ENCODE results near the gene MTARC2.
"Not testable (repeated sequence)": the region's sequence is repeated elsewhere in the genome, so short reads cannot be mapped to it uniquely, and the experiment has no call there.

Gene MTARC2

DNA sequence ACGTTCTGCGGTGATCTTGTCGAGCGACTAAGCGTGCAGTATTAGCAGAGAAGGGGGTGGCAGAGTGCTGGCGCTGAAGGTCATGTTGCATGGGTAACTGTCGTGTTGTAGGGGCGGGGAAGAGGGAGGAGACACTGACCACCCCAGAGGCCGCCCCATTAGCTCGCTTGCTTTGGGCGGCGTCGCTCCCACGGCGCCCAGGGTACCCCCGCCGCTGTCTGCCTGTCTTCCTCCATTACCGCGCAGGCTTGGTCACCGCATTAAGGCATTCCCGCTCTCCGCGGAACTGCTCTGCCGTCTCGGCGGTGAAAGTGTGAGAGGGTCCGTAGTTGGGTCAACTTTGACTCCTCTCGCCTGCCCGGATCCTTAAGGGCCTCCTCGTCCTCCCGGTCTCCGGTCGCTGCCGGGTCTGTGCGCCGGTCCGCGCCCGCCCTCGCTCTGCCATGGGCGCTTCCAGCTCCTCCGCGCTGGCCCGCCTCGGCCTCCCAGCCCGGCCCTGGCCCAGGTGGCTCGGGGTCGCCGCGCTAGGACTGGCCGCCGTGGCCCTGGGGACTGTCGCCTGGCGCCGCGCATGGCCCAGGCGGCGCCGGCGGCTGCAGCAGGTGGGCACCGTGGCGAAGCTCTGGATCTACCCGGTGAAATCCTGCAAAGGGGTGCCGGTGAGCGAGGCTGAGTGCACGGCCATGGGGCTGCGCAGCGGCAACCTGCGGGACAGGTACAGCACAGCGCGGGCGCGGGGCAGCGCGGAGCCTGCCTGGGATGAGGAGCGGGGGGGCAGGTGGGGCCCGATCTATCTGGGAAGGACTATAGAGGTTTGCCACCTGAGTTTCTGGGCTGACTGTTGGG, at the start of gene MTARC2:
Gene MTARC2 (plus strand): TSS at position 234 of the 846 bp plus-strand sequence. CDS start 210 bp downstream, at position 444.
- DNase-seq: peak; percentile 89

DNA sequence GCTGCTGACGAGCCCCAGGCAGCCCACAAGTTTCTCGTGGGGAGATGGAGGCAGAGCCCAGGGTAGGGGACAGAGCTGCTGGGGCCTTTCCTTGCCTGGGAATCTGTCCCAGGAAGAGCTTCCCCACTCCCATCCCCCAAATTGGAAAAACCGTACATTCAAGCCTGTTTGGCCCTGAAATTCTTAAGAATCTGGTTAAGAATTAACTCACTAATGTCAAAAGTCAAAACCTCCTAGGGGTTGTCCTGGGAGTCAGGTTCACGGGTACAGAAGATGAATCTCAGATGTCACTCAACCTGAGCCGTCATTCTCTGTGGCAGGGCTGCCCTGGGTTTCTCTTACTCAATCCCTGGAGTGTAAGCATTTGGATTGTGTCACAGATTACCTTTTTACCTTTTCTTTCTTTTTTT, 49.5 kb upstream of the MTARC2 start:
- DNase-seq: peak; percentile 26

DNA sequence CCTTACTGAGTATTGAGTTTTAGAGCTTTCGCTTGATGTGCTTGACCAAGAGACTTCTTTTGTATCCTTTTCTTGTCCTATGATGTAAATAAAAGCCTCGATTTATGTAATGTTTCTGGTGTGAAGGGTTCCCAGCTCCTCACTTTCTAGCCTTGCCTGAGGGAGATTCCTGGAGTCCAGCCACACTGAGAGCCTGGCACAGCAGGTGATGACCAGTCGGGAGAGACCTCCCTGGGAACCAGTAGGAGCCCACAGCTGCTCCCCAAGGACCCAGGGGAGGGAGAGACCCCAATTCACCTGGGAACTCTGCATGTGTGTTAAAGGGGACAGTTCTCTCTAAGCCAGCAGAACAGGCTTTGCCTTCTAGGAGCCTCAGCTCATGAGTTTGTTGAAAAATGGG, 49.1 kb upstream of the MTARC2 start:
- peak; percentile 55 for DNase-seq

DNA sequence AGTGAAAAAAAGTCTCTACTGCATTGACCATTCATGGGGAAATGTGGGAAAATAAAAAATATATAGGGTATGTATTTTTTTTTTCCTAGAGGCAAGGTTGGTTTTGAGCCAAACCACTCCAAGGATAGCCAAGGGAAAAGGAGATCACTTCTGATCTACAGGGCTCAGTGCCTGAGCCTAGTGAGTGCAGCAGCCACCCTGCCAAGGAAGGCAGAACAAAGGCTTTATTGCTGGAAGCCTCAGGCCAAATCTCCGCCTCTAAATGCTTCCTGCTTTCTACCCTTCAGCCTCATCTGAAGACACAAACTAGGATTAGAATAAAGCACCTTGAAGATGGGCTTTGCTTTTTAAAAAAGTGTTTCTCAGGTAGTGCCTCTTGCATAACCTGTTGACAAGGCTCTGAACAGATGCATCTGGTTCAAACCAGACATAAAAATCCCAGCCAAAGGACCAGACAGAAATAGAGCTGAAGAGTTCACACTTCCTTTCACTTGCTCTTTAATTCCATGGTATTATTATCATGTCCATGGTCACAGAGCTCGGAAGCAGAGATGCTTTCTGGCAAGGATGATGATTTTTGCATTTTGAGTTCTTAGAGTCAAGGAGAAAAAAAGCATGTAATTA, 47.5 kb upstream of the MTARC2 start:
- DNase-seq: peak; percentile 77

DNA sequence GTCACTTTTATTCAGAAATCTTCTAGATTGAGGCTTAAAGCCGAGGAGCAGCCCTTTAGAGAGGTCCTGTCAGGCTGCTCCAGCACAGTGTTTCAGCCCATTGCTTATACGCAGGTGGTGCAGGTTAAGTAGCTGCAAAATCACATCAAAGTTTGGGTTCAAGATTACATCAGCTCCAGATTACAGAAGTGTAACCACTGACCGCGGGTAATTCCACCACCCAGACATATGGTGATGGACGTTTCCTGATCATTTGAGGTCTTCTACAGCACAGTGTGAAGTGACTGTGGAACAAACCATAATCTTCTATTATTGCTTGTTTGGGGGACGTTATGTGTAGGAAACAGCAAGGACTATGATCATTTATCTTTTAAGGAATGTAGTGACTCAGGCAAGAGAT, 46.1 kb upstream of the MTARC2 start:
- no peak for DNase-seq

DNA sequence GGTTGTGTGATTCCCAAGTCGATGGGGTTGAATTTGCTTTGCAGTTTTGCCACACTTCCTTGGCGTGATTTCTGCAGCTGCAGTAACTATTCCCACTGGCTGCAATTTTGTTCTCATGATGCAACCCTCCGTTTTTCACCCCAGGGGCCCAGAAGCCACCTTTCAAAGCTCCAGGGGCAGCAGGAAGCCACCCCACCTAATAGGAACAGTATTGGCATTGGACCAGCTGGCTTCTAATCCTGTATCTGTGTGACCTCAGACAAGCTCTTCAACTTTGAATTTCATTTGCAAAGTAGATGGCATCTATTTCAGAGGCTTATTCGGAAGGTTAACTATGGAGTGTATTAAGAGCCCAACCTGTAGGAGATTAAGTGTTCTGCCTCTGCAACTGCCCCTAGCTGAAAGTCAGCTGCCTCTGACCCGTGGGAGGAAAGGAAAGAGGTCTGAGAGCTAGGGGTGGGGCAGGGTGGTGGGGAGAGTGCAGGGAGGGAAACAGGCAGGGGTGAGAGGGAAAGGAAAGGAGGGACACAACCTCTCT, 45.3 kb upstream of the MTARC2 start:
- DNase-seq: peak; percentile 30

DNA sequence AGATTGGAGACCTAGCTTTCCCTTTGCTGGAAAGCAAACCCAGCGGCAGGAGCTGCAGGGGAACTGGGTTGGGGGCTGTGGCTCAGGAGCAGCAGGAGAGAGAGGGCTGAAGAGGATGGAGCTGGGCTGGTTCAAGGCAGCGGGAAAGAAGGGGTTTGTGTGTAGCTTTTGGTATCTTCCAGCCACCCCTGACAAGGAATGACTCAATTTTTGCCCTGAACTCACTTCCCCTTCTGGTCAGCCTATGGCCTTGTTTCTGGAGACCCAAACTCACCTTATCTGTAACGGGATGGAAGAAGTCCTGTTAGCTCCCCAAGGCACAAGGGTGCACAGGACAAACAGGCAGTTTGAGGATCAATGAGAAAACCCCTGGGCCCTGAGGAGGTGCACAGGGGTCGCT, 44.8 kb upstream of the MTARC2 start:
- DNase-seq: no peak

DNA sequence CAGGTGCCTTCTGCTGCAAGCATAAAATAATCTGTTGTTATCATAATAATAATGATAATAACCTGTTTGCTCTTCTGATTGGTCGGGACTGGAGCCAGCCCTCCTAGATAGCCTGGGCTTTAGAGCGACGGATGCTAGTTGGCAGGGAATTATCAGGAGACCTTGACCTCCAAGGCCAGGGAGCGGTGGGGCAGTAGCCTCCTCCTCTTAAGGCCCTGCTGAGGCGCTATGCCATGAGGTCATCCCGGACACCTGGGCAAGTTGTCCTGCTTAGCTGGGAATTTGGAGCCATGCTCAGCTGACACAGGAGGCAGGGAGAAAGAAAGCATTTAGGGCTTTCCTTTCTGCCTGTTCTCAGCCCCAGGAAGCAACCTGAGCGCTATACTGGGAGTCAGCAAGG, 42.3 kb upstream of the MTARC2 start:
- DNase-seq: peak; percentile 41

DNA sequence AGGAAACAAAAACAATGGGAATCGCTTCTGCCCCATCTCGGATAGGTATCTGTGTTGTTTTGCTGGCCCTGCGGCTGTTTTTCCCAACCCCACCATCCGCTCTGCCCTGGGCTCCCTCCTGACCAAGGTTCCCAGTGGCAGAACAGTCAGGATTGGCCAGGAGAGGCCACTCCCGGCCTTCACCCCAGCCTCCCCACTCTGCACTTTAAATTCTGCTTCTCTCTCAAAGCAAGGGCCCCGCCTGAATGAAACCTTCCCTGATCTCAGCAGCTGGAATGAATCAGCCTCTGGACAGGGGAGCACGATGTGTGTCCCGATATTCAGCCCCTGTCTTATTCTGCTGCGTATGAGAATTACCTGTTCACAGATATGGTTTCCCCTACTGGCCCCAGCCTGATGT, 41.6 kb upstream of the MTARC2 start:
- DNase-seq: no peak

DNA sequence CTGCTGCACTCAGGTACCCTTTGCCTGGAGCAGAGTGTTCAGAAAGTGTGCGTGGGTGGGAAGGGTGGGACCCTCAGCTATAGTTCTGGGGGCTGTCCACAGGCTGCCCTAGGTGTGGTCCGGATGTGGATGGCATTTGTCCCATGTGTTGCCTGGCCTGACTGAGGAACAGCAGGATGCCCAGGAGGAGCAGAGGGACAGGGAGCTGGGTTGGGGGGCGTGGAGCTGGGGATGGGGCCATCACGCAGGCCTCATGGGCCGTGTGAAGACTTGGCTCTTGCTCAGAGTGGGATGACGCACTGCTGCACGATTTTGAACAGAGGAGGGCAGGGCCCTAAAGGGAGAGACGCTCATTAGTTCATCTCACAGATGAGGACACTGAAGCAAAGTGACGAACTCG, 41.0 kb upstream of the MTARC2 start:
- peak; percentile 43 for DNase-seq

DNA sequence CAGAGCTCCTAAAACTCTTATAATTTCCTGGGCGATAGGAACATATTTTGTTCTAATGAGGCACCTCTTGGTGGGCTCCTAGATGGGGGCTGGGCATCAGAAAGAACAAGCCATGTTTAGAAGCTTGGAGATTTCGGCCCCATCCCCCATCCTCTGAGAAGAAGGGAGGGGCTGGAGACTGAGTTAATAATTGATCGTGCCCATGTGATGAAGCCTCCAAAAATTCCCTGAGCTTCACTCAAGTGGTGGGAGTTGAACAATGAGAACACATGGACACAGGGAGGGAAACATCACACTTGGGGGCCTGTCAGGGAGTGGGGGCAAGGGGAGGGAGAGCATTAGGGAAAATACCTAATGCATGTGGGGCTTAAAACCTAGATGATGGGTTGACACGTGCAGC, 39.9 kb upstream of the MTARC2 start:
- no peak for DNase-seq

DNA sequence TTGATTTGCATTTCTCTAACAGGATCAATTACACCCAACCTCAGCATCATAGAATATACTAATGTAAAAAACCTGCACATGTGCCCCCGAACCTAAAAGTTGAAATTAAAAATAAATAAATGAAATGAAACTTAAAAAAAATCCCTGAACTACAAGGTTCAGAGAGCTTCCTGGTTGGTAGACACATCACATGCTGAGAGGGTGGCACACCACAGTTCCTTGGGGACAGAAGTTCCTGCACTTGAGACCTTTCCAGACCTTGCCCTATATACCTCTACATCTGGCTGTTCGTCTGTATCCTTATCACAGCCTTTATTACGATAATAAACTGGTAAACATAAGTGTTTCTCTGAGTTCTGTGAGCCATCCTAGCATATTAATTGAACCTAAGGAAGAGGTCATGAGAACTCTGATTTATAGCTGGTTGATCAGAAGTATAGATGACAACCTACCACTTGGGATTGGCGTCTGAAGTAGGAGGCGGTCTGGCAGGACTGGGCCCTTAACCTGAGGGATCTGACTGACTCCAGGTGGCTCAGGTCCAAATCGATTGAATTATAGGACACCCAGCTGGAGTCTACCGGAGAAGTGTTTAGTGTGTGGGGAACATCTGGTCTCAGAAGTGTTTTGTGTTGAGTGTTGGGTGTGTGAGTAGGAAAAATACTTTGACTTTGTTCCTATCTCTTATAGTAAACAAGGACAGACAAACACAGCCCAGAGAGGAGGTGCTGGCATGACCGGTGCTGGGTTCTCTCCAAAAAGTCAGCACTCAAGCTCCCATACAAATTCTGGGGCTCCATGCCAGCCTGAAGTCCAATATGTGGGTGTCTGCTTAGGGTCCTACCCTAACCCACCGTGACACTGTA, 39.0 kb upstream of the MTARC2 start:
- no peak for DNase-seq

DNA sequence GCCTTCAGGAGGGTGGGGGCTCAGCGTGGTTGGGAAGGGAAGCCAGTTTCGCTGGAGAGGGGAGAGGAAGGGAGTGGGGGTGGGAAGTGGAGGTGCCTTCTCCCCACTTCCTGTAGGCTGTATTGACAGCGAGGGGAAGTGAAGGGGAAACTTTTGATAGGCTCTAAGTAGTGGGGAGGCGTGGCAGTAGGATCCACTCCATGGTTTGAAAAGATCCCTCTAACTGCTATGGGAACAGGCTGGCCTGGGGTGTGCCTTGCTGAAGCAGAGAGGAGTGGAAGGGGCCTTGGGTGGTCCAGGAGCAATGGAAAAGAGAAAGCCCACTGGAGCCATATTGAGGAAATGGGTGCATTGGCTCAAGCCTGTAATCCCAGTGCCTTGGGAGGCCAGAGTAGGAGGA, 37.8 kb upstream of the MTARC2 start:
- DNase-seq: peak; percentile 16

DNA sequence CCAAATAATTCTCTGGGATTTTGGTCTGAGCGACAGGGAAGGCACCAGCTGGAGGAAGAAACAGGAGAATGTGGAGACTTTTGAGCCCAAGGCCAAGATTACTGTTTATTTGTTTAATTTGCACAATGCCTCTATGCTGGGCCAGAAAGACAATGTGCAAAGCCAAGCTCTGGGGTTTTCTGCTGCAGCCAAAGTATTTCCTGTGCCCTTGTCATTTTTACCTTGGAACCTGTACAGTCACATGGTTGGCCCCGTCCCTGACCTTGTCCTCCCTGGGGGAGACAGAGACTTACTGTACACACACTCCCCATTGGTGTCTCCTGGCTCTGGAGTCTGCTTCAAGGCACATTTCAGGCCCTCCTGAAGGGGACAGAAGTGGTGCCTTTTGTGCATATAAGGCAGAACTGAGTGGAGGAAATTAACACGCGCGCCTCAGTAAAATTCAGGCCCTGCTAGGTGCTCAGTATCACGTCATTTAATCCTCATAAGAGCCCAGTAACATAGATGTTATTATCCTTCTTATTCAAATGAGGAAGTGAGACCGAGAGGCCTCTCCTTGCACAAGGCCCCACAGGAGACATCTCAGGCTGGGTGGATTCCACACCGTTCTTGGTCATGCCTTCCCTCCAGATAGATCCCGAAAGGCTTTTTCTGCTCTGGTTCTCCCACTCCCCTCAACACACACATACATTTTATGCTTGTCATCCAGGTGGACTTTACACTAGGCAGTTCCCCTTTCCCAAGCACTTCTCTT, 36.9 kb upstream of the MTARC2 start:
- peak; percentile 36 for DNase-seq

DNA sequence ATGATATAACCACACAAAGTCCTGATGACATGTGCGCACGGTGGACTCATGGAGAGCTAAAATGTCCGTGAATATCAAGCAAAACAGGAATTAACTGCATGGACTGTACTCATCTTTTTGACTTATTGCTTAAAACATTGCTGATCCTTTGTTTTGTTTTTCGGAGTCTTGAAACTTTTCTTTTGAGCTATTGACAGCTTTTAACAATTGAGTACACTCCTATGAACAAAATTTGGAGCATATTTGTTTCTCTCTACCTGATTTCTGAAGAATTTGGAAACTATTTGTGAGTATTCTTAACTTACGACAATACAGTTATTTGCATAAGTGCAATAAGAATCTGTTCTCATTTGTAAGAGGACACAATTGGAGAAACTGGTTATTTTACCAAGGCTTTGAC, 32.1 kb upstream of the MTARC2 start:
- DNase-seq: not testable (repeated sequence)

DNA sequence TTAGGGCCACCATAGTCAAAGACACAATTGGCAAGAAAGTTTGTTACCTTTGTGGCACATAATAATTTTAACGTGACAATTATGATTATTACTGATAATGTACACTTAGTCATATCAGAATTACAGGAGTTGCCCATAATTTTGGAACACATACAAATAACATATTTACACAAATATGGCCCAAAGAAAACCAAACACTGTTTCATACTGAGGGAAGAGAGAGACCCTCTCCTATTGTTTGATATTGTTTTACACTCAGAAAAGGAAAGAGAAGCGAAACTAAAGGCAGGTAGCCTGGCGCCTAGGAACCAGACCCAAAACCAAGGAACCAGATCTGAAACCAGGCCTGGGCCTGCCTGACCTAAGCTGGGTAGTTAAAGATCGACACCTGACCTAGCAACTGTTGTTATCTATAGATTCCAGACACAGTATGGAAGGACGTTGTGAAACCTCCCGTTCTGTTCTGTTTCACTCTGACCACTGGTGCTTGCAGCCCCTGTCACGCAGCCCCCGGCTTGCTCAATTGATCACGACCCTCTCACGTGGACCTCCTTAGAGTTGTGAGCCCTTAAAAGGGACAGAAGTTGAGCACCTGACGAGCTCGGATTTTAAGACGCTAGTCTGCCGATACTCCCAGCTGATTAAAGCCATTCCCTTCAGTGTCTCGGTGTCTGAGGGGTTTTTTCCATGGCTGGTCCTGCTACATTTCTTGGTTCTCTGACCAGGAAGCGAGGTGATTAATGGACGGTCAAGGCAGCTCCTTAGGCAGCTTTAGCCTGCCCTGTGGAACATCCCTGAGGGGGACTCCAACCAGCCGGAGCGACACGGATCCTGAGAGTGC, 30.1 kb upstream of the MTARC2 start:
- DNase-seq: no peak

DNA sequence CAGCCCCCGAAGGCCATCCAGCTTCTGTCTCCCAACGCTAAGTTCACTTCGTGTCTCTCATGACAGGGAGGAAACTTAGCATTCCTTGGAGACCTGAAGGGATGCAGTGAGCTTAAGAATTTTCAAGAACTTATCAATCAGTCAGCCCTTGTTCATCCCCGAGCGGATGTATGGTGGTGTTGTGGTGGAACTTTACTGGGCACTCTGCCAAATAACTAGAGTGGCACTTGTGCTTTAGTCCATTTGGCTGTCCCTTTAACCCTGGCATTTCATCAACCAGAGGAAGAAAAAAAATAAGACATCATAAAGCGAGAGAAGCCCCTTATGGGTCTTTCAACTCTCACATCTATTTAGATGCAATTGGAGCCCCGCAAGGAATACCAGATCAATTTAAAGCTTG, 26.9 kb upstream of the MTARC2 start:
- not testable (repeated sequence) for DNase-seq

DNA sequence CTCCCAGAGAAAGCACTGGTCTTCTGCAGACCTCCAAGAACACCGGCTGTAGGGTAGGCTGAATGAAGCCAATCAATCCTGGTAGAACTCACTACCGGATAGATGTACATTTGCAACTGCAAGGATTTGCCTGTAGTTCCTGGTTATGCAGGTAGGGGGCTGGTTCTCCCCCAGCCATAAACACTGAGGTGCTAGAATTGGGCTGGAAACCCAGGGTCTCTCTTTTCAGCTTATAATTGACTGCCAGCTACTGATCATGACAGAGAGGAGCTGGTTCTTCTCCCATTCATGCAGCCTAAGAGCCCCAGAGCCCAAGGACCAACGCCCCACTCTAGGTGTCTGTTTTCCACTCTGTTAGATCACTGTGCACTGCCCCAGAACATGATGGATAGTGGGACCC, 21.5 kb upstream of the MTARC2 start:
- DNase-seq: no peak

DNA sequence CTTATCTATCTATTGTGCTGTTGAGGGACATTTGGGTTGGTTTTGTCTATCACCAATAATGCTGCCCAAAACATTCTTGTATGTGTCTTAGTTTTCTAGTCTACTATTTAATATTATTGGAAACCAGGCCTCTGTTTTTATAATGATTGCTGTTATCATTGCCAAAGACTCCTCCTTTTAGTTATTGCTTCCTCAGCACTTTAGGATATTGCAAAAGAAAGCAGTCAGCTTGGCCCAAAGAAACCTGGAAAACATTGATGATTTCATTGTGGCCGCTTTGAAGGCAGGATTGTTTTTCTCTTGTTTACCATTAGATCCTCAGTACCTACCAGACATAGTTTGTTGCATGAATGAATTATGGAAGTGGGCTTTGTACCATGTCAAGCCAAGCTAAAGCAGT, 20.6 kb upstream of the MTARC2 start:
- no peak for DNase-seq

DNA sequence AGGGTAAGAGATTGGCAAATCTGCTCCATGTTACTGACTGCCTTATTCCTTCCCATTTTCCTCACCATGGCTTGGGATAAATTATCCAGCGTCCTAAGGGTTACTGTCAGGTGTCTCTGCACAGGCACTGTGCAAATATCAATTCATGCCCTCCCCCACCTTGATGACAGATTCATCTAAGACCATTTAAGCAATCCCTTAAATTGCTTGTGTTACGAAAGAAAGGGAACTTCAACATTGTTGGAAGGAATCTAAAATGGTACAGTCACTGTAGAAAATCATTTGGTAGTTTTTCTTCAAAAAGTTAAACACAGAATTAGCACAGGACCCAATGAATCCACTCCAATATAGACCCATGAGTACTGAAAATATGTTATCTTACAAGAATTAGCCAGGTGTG, 17.6 kb upstream of the MTARC2 start:
- DNase-seq: no peak

DNA sequence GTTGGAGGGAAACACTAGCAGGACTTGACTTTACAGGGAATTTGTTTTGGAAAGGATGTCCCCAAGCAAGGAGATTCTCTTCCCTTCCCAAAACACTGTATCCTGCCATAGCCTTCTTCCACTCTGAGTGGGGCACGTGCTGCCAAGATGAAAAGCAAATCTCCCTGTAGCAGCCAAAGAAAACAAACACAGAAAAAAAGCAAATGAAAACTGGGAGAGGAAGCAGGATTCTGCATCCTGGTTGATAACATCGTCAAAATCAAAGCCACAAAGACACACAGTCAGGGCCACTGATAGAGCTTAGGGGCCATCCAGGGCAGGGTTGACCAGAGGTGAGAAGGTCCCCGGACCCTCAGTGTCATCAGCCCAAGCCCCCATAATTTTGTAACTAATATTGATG, 16.0 kb upstream of the MTARC2 start:
- DNase-seq: no peak

DNA sequence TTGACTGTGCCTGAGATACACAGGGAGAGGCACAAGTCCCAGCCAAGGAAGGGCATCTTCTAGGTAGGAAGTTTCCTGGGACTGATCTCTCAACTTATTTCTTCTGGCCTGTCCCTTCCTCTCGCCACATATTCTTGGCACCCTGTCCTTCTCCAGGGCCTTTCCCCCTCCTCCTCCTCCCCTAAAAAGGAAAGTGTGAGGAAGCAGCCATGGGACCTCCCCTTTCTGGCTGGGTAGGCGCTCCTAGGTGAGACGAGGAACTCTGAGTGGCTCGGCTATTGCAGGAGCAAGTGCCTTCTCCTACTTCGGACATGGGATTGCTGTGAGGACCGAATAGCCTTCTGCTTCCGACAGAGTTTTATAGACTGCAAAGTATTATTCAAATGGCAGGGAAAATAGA, 15.5 kb upstream of the MTARC2 start:
- DNase-seq: no peak

All from islet precursor cell (in vitro differentiated cells).